ENCODE measurements around the gene GAL3ST2.
"Not testable (repeated sequence)": the region's sequence is repeated elsewhere in the genome, so short reads cannot be mapped to it uniquely, and the experiment has no call there.

The GAL3ST2 gene

GRCh38 chr2:241777686-241778627 is 1.3 kb downstream of the GAL3ST2 start:
- Mint-ChIP-seq H3K36me3 (ENCODE audit: low read depth) (no peaks in the 10 kb centered on the region), H3K27me3 (peaks cover 24% of the 10 kb centered on the region), H3K4me1 (ENCODE audit: low read depth) (no peaks in the 10 kb centered on the region), H3K9me3 (no peaks in the 10 kb centered on the region), H3K27ac (no peak overlapping the region), H3K4me3 (no peak overlapping the region)
- intact Hi-C loops (cut with micrococcal nuclease), result no loop called here

GRCh38 chr2:241780939-241781569 is 4.4 kb downstream of the GAL3ST2 start:
- peaks cover 2% of the 10 kb centered on the region for H3K27me3 Mint-ChIP-seq
- intact Hi-C loops (cut with micrococcal nuclease), result no loop called here
- H3K4me3 Mint-ChIP-seq, result no peak overlapping the region
- no peaks in the 10 kb centered on the region for H3K4me1 Mint-ChIP-seq (ENCODE audit: low read depth)
- H3K9me3 Mint-ChIP-seq, result no peaks in the 10 kb centered on the region
- no peak overlapping the region for H3K27ac Mint-ChIP-seq
- H3K36me3 Mint-ChIP-seq (ENCODE audit: low read depth), result no peaks in the 10 kb centered on the region

GRCh38 chr2:241782053-241782452 is 5.4 kb downstream of the GAL3ST2 start:
- H3K4me1 Mint-ChIP-seq (ENCODE audit: low read depth); H3K27ac Mint-ChIP-seq; H3K4me3 Mint-ChIP-seq; H3K27me3 Mint-ChIP-seq; H3K36me3 Mint-ChIP-seq (ENCODE audit: low read depth); H3K9me3 Mint-ChIP-seq; intact Hi-C loops (cut with micrococcal nuclease): not testable (repeated sequence)

GRCh38 chr2:241788135-241788534 is 11.5 kb downstream of the GAL3ST2 start:
- no peak overlapping the region for H3K27ac Mint-ChIP-seq
- peaks cover 20% of the 10 kb centered on the region for H3K27me3 Mint-ChIP-seq
- H3K36me3 Mint-ChIP-seq (ENCODE audit: low read depth), result no peaks in the 10 kb centered on the region
- no peak overlapping the region for H3K4me3 Mint-ChIP-seq
- no peaks in the 10 kb centered on the region for H3K9me3 Mint-ChIP-seq
- intact Hi-C loops (cut with micrococcal nuclease), result no loop called here
- no peaks in the 10 kb centered on the region for H3K4me1 Mint-ChIP-seq (ENCODE audit: low read depth)

GRCh38 chr2:241788572-241788971 is 11.9 kb downstream of the GAL3ST2 start:
- Mint-ChIP-seq H3K4me1 (ENCODE audit: low read depth) (no peaks in the 10 kb centered on the region), H3K36me3 (ENCODE audit: low read depth) (no peaks in the 10 kb centered on the region), H3K4me3 (no peak overlapping the region), H3K9me3 (no peaks in the 10 kb centered on the region), H3K27me3 (peaks cover 20% of the 10 kb centered on the region), H3K27ac (no peak overlapping the region)
- intact Hi-C loops (cut with micrococcal nuclease), result no loop called here

GRCh38 chr2:241791385-241791784 is 14.8 kb downstream of the GAL3ST2 start:
- H3K27ac Mint-ChIP-seq; H3K36me3 Mint-ChIP-seq (ENCODE audit: low read depth); H3K9me3 Mint-ChIP-seq; H3K4me1 Mint-ChIP-seq (ENCODE audit: low read depth); H3K4me3 Mint-ChIP-seq; intact Hi-C loops (cut with micrococcal nuclease): not testable (repeated sequence)
- peaks cover 17% of the 10 kb centered on the region for H3K27me3 Mint-ChIP-seq

GRCh38 chr2:241793385-241793784 is 16.8 kb downstream of the GAL3ST2 start:
- H3K4me1 Mint-ChIP-seq (ENCODE audit: low read depth), result no peaks in the 10 kb centered on the region
- H3K27me3 Mint-ChIP-seq, result peaks cover 14% of the 10 kb centered on the region
- H3K9me3 Mint-ChIP-seq, result no peaks in the 10 kb centered on the region
- no peaks in the 10 kb centered on the region for H3K36me3 Mint-ChIP-seq (ENCODE audit: low read depth)
- H3K4me3 Mint-ChIP-seq, result no peak overlapping the region
- intact Hi-C loops (cut with micrococcal nuclease), result no loop called here
- no peak overlapping the region for H3K27ac Mint-ChIP-seq

- Mint-ChIP-seq H3K27me3 (peaks cover 14% of the 10 kb centered on the region), H3K4me3 (no peak overlapping the region), H3K4me1 (ENCODE audit: low read depth) (no peaks in the 10 kb centered on the region), H3K36me3 (ENCODE audit: low read depth) (no peaks in the 10 kb centered on the region), H3K9me3 (no peaks in the 10 kb centered on the region), H3K27ac (no peak overlapping the region)
- intact Hi-C loops (cut with micrococcal nuclease), result no loop called here
These were observed 17.7 kb downstream of the GAL3ST2 start for GRCh38 chr2:241794250-241794823.

GRCh38 chr2:241795021-241795999 is 18.7 kb downstream of the GAL3ST2 start:
- H3K4me3 Mint-ChIP-seq, result no peak overlapping the region
- no peaks in the 10 kb centered on the region for H3K9me3 Mint-ChIP-seq
- no peaks in the 10 kb centered on the region for H3K4me1 Mint-ChIP-seq (ENCODE audit: low read depth)
- intact Hi-C loops (cut with micrococcal nuclease), result no loop called here
- peaks cover 14% of the 10 kb centered on the region for H3K27me3 Mint-ChIP-seq
- no peak overlapping the region for H3K27ac Mint-ChIP-seq
- no peaks in the 10 kb centered on the region for H3K36me3 Mint-ChIP-seq (ENCODE audit: low read depth)

GRCh38 chr2:241796209-241796608 is 19.6 kb downstream of the GAL3ST2 start:
- no peak overlapping the region for H3K27ac Mint-ChIP-seq
- no peaks in the 10 kb centered on the region for H3K9me3 Mint-ChIP-seq
- no peak overlapping the region for H3K4me3 Mint-ChIP-seq
- no peaks in the 10 kb centered on the region for H3K36me3 Mint-ChIP-seq (ENCODE audit: low read depth)
- intact Hi-C loops (cut with micrococcal nuclease), result no loop called here
- peaks cover 10% of the 10 kb centered on the region for H3K27me3 Mint-ChIP-seq
- no peaks in the 10 kb centered on the region for H3K4me1 Mint-ChIP-seq (ENCODE audit: low read depth)

GRCh38 chr2:241796610-241797138 is 20.1 kb downstream of the GAL3ST2 start:
- Mint-ChIP-seq H3K36me3 (ENCODE audit: low read depth) (no peaks in the 10 kb centered on the region), H3K4me1 (ENCODE audit: low read depth) (no peaks in the 10 kb centered on the region), H3K27ac (no peak overlapping the region), H3K9me3 (no peaks in the 10 kb centered on the region), H3K27me3 (peaks cover 14% of the 10 kb centered on the region), H3K4me3 (no peak overlapping the region)
- intact Hi-C loops (cut with micrococcal nuclease), result no loop called here

- Mint-ChIP-seq H3K36me3 (ENCODE audit: low read depth) (no peaks in the 10 kb centered on the region), H3K27ac (no peak overlapping the region), H3K4me1 (ENCODE audit: low read depth) (no peaks in the 10 kb centered on the region), H3K9me3 (no peaks in the 10 kb centered on the region), H3K4me3 (no peak overlapping the region), H3K27me3 (peaks cover 20% of the 10 kb centered on the region)
- intact Hi-C loops (cut with micrococcal nuclease), result no loop called here
These were observed 20.9 kb downstream of the GAL3ST2 start for GRCh38 chr2:241797441-241798080.

- Mint-ChIP-seq H3K9me3 (no peaks in the 10 kb centered on the region), H3K4me3 (no peak overlapping the region), H3K27ac (no peak overlapping the region), H3K36me3 (ENCODE audit: low read depth) (no peaks in the 10 kb centered on the region), H3K4me1 (ENCODE audit: low read depth) (peaks cover 1% of the 10 kb centered on the region), H3K27me3 (peaks cover 21% of the 10 kb centered on the region)
- intact Hi-C loops (cut with micrococcal nuclease), result no loop called here
These were observed 21.5 kb downstream of the GAL3ST2 start for GRCh38 chr2:241798081-241798630.

Data from dendritic cell treated with granulocyte-macrophage colony-stimulating factor and Interleukin-4, amounts not matched to agents 40 ng/mL and 50 ng/mL, for 4 days (primary cell).